Progenitor cell of endocrine pancreas (in vitro differentiated cells): Measurements from ENCODE around the gene MZT1. TPM values are rescaled to one million over a fixed set of nuclear protein-coding genes. Genes with fewer than 3 reads are reported as not detected.
"Not testable (repeated sequence)": the region's sequence is repeated elsewhere in the genome, so short reads cannot be mapped to it uniquely, and the experiment has no call there.

ENCODE experiments used
- DNase-seq: peaks from one replicate; pipeline ENCODE4 v3.0.0; 2021; ENCODE audit warnings: low spot score; ENCODE audit not compliant: unreplicated experiment
- H3K27ac Mint-ChIP-seq: 2 replicates; pipeline ENCODE4 v1.8.0; 2021; ENCODE audit warnings: mild to moderate bottlenecking, moderate library complexity, mixed read lengths
- H3K27me3 Mint-ChIP-seq: 2 replicates; pipeline ENCODE4 v1.8.0; 2021; ENCODE audit warnings: mixed read lengths
- H3K36me3 Mint-ChIP-seq: 2 replicates; pipeline ENCODE4 v1.8.0; 2022; ENCODE audit warnings: mixed read lengths; ENCODE audit not compliant: insufficient read depth
- H3K4me1 Mint-ChIP-seq: 2 replicates; pipeline ENCODE4 v1.8.0; 2021; ENCODE audit warnings: low read depth, mixed read lengths
- H3K4me3 Mint-ChIP-seq: 2 replicates; pipeline ENCODE4 v1.8.0; 2021; ENCODE audit warnings: low read depth, mild to moderate bottlenecking, moderate library complexity, mixed read lengths
- H3K9me3 Mint-ChIP-seq: 2 replicates; pipeline ENCODE4 v1.8.0; 2021; ENCODE audit warnings: low read depth, mixed read lengths
- CTCF ChIP-seq: fragments of 200-600 bp; sonication (generic); IDR thresholded peaks from one replicate; pipeline ENCODE4 v1.5.0; 2021; ENCODE audit warnings: antibody characterized with exemption, mild to moderate bottlenecking; ENCODE audit not compliant: unreplicated experiment
- total RNA-seq: library from RNA; stranded (reverse); gene quantifications from 2 replicates; pipeline ENCODE4 v1.2.1, GENCODE V29; 2021

MZT1 gene
- total RNA-seq, 1 donor from 2014 or later: 9.8 TPM

DNA sequence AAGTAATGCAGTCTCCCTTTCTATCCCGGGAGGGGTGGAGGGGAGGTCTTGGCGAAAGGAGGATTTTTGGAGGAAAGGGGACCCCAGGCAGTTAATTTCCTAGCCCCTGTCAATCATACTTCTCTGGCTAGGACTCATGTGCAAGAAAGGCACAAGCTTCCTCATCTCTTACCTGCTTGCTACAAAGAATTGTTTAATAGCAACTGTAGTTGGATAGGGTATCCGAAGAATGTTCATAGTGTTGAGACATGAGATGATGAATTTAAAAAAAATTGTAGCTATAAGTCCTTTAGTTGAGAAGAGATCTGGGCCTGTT is 819 bp upstream of the MZT1 start:
- no peak for TF ChIP-seq CTCF
- Mint-ChIP-seq H3K27ac (peak overlapping the region; percentile 95), H3K4me1 (peaks cover 13% of the 10 kb centered on the region), H3K4me3 (peak overlapping the region; percentile 91), H3K36me3 (peaks cover 7% of the 10 kb centered on the region), H3K9me3 (no peaks in the 10 kb centered on the region), H3K27me3 (no peaks in the 10 kb centered on the region)
- no peak for DNase-seq

DNA sequence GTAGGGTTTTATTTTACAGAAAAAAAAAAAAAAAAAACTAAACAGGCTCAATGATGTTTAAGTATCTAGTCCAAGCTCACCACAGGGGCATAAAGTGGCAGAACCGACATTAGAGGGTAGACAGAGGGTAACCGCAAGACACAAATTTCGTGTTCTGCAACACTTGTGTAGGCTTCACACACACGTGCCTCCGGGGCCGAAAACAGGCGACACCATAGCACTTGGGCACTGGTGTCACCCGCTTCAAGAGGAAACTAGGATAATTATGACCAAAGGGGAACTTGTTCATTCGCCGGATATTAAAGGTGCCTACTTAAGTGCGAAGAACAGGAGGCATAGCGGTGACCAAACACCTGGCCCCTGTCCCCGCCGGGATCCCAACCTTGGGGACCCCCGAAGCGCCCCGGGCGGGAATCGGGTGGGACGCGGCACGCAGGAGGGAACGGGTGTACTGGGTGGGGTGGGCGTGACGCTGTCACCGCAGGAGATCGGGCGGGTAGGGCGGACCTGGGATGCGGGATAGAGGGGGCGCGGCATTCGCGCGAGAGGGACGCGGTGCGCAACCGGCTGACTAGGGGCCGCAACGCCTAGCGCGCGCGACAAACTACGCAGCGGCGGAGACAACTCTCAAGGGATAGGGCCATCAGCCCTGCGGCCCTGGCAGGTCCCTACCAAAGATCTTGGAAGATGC is 558 bp downstream of the MZT1 start:
- peaks cover 13% of the 10 kb centered on the region for H3K4me1 Mint-ChIP-seq
- TF ChIP-seq CTCF: no peak
- peak overlapping the region; percentile 90 for H3K27ac Mint-ChIP-seq
- no peaks in the 10 kb centered on the region for H3K9me3 Mint-ChIP-seq
- peaks cover 5% of the 10 kb centered on the region for H3K36me3 Mint-ChIP-seq
- H3K4me3 Mint-ChIP-seq: peak overlapping the region; percentile 91
- DNase-seq: peak; percentile 27
- no peaks in the 10 kb centered on the region for H3K27me3 Mint-ChIP-seq

DNA sequence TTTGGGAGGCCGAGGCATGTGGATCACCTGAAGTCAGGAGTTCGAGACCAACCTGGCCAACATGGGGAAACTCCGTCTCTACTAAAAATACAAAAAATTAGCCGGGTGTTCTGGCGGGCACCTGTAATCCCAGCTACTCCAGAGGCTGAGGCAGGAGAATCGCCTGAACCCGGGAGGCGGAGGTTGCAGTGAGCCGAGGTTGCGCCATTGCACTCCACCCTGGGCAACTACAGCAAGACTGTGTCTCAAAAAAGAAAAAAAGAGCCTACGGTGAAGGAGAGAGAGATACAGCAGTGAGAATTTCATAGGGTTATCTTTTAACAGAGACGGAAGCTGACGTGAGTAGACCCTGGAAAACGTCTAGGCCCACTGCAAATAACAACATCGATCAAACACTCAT is 1.2 kb downstream of the MZT1 start:
- Mint-ChIP-seq H3K4me3 (peak overlapping the region; percentile 91), H3K4me1 (peaks cover 13% of the 10 kb centered on the region)
- H3K27me3 Mint-ChIP-seq, H3K27ac Mint-ChIP-seq, H3K36me3 Mint-ChIP-seq, DNase-seq, H3K9me3 Mint-ChIP-seq: not testable (repeated sequence)

DNA sequence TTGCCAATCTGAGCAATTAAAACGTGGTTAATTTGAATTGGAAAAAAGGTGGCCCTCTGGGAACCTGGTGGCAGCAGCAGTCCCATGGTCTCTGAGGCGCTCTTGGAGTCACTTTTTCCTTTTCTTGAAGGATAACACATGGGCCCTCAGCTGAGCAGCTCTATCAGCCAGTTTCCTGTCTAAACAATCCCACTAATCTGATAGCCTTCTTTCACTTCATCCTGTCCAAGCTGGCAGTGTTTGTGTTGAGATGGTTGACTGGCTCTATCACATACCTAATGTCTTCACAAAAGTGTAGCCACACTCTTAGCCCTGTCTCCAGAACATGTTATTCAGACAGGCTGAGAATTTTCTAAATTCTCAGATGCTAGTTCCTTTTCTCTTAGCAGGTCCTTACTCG is 10.7 kb downstream of the MZT1 start:
- no peak for DNase-seq
- TF ChIP-seq CTCF: no peak
- H3K4me3 Mint-ChIP-seq: no peak overlapping the region
- no peaks in the 10 kb centered on the region for H3K4me1 Mint-ChIP-seq
- no peaks in the 10 kb centered on the region for H3K27me3 Mint-ChIP-seq
- no peak overlapping the region for H3K27ac Mint-ChIP-seq
- H3K9me3 Mint-ChIP-seq: peaks cover 10% of the 10 kb centered on the region
- peaks cover 49% of the 10 kb centered on the region for H3K36me3 Mint-ChIP-seq

- Mint-ChIP-seq H3K27me3 (no peaks in the 10 kb centered on the region), H3K4me3 (no peak overlapping the region), H3K4me1 (peaks cover 1% of the 10 kb centered on the region), H3K27ac (no peak overlapping the region), H3K9me3 (peaks cover 1% of the 10 kb centered on the region), H3K36me3 (peaks cover 1% of the 10 kb centered on the region)
- no peak for TF ChIP-seq CTCF
- no peak for DNase-seq
Observed at GRCh38 chr13:72700509-72700908, 26.9 kb downstream of the MZT1 start.

DNA sequence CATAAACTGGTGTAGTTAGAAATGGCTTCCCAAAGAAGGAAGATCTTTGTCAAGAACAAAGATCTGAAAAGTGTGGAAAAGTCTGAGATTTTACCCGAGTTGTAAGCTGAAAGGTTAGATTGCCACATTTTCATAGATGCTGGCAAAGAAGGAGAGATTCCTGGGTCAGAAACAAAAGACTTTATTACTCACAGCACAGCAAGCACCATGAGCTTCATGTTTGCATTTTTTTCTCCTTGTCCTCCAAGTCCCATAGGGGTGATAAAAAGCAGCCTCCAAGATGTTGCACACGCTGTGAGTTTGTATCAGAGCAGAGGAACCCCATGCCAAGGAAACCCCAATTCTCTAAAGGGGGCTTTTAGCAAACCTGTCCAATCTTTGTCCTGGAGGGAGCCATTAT is 29.3 kb downstream of the MZT1 start:
- Mint-ChIP-seq H3K9me3 (no peaks in the 10 kb centered on the region), H3K27ac (no peak overlapping the region), H3K4me3 (no peak overlapping the region), H3K36me3 (no peaks in the 10 kb centered on the region), H3K4me1 (peaks cover 4% of the 10 kb centered on the region), H3K27me3 (no peaks in the 10 kb centered on the region)
- DNase-seq: no peak
- TF ChIP-seq CTCF: no peak
